ENCODE results near the gene MZF1. TPM values are rescaled to one million over a fixed set of nuclear protein-coding genes. Genes with fewer than 3 reads are reported as not detected.
"Not testable (repeated sequence)": the region's sequence is repeated elsewhere in the genome, so short reads cannot be mapped to it uniquely, and the experiment has no call there.

MZF1 gene
- total RNA-seq, 1 experiment from 2014 or later, result 23.8 TPM

GRCh38 chr19:58549664-58550361, 23.3 kb downstream of the MZF1 start:
- no peaks in the 10 kb centered on the region for H3K9me3 ChIP-seq
- H3K4me3 ChIP-seq, result no peak overlapping the region
- no peak for DNase-seq
- H3K27me3 ChIP-seq, result no peaks in the 10 kb centered on the region
- peaks cover 97% of the 10 kb centered on the region for H3K36me3 ChIP-seq

GRCh38 chr19:58548859-58549663, 24.1 kb downstream of the MZF1 start:
- Histone ChIP-seq H3K27me3 (no peaks in the 10 kb centered on the region), H3K4me3 (no peak overlapping the region), H3K9me3 (no peaks in the 10 kb centered on the region), H3K36me3 (peaks cover 92% of the 10 kb centered on the region)
- no peak for DNase-seq

- Histone ChIP-seq H3K36me3 (peaks cover 77% of the 10 kb centered on the region), H3K9me3 (no peaks in the 10 kb centered on the region), H3K27me3 (no peaks in the 10 kb centered on the region), H3K4me3 (no peak overlapping the region)
- no peak for DNase-seq
Measured at GRCh38 chr19:58547323-58548312, 25.5 kb downstream of the MZF1 start.

GRCh38 chr19:58546019-58546530, 27.1 kb downstream of the MZF1 start:
- Histone ChIP-seq H3K4me3 (peak overlapping the region; percentile 97), H3K36me3 (peaks cover 62% of the 10 kb centered on the region)

GRCh38 chr19:58545286-58546018, 27.7 kb downstream of the MZF1 start:
- Histone ChIP-seq H3K4me3 (peak overlapping the region; percentile 97), H3K27me3 (no peaks in the 10 kb centered on the region), H3K9me3 (no peaks in the 10 kb centered on the region), H3K36me3 (peaks cover 56% of the 10 kb centered on the region)
- DNase-seq, result no peak

More at GRCh38 chr19:58546019-58546530, 27.1 kb downstream of the MZF1 start:
- DNase-seq, result no peak
- no peaks in the 10 kb centered on the region for H3K27me3 ChIP-seq
- no peaks in the 10 kb centered on the region for H3K9me3 ChIP-seq

- Histone ChIP-seq H3K36me3 (peaks cover 48% of the 10 kb centered on the region), H3K27me3 (no peaks in the 10 kb centered on the region), H3K9me3 (no peaks in the 10 kb centered on the region), H3K4me3 (peak overlapping the region; percentile 97)
- no peak for DNase-seq
Measured at GRCh38 chr19:58544591-58545285, 28.4 kb downstream of the MZF1 start.

- no peaks in the 10 kb centered on the region for H3K27me3 ChIP-seq
- peaks cover 41% of the 10 kb centered on the region for H3K36me3 ChIP-seq
- peak; percentile 99 for DNase-seq
- H3K4me3 ChIP-seq, result peak within 1 kb of the TSS; percentile 97
- H3K9me3 ChIP-seq, result no peaks in the 10 kb centered on the region
Measured at GRCh38 chr19:58543826-58544590, 29.1 kb downstream of the MZF1 start, which contains the start of gene TRIM28. Gene TRIM28 (plus strand): TSS chr19:58544064. CDS start chr19:58544758, 694 bp downstream.

GRCh38 chr19:58542641-58543372, 30.3 kb downstream of the MZF1 start:
- not testable (repeated sequence) for H3K9me3 ChIP-seq, H3K4me3 ChIP-seq, H3K27me3 ChIP-seq, DNase-seq
- peaks cover 29% of the 10 kb centered on the region for H3K36me3 ChIP-seq

GRCh38 chr19:58539169-58539559, 34.0 kb downstream of the MZF1 start:
- peaks cover 11% of the 10 kb centered on the region for H3K27me3 ChIP-seq
- DNase-seq, H3K36me3 ChIP-seq, H3K9me3 ChIP-seq, H3K4me3 ChIP-seq: not testable (repeated sequence)

GRCh38 chr19:58538257-58539168, 34.6 kb downstream of the MZF1 start:
- Histone ChIP-seq H3K9me3 (no peaks in the 10 kb centered on the region), H3K27me3 (peaks cover 11% of the 10 kb centered on the region), H3K4me3 (no peak overlapping the region), H3K36me3 (no peaks in the 10 kb centered on the region)
- DNase-seq, result no peak

GRCh38 chr19:58536852-58537798, 36.0 kb downstream of the MZF1 start:
- H3K36me3 ChIP-seq, result no peaks in the 10 kb centered on the region
- H3K9me3 ChIP-seq, result no peaks in the 10 kb centered on the region
- DNase-seq, result no peak
- H3K4me3 ChIP-seq, result no peak overlapping the region
- H3K27me3 ChIP-seq, result peaks cover 13% of the 10 kb centered on the region

GRCh38 chr19:58535857-58536256, 37.3 kb downstream of the MZF1 start:
- no peak for DNase-seq
- Histone ChIP-seq H3K36me3 (no peaks in the 10 kb centered on the region), H3K27me3 (peaks cover 25% of the 10 kb centered on the region), H3K4me3 (no peak overlapping the region), H3K9me3 (no peaks in the 10 kb centered on the region)

Data from MG63 (cell line).